ENCODE measurements around the gene VAMP5. TPM values are rescaled to one million over a fixed set of nuclear protein-coding genes. Genes with fewer than 3 reads are reported as not detected.
"Not testable (repeated sequence)": the region's sequence is repeated elsewhere in the genome, so short reads cannot be mapped to it uniquely, and the experiment has no call there.

VAMP5 gene, protein sequence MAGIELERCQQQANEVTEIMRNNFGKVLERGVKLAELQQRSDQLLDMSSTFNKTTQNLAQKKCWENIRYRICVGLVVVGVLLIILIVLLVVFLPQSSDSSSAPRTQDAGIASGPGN
- total RNA-seq = 60.0 and 101 TPM in 2 replicates

DNA sequence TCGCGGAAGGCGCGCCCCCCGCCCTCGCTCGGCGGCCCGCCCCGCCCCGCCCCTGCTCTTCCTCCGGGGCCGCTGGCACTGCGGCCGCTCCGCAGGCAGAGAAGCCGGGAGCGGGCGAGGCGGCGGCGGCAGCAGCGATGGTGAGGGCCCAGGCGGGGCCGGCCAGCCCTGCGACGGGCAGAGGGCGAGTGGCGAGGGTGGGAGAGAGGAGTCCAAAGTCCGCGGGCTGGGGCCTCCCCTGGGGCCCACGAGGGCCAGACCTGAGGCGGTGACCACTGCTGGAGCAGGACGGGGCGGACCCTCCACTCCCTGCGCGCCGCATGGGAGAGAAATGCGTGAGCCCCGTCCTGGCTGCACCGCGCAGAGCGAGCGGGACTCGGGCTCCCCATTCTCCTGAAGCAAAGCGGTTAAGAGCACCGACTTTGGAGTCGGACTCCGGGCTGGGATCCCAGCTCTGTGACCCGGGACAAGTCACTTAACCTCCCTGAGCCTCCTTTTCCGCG lies at the start of gene VAMP5:
TSS of gene VAMP5 (plus strand) at position 78 of the 503 bp plus-strand sequence. CDS start at position 138, 60 bp downstream.
- DNase-seq (ENCODE audit: low read depth, low spot score) = no peak

DNA sequence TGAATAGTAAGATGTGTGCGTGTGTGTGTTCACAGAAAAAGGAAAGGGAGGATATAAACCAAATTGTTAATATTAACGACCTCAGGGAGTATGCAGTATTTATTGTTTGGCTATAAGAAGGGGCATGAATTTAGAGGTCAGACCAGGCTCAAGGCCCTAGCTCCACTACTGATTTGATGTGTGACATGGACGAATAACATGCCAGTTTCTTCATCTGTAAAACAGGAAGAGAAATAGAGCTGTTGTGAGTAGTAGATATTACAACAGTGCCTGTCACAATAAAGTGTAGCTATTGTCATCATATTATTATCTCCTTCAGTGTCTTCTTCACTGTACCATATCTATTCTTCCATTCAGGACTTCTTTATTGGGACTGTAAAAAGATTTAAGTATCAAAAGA lies 49.4 kb upstream of the VAMP5 start:
- DNase-seq (ENCODE audit: low read depth, low spot score) = no peak

DNA sequence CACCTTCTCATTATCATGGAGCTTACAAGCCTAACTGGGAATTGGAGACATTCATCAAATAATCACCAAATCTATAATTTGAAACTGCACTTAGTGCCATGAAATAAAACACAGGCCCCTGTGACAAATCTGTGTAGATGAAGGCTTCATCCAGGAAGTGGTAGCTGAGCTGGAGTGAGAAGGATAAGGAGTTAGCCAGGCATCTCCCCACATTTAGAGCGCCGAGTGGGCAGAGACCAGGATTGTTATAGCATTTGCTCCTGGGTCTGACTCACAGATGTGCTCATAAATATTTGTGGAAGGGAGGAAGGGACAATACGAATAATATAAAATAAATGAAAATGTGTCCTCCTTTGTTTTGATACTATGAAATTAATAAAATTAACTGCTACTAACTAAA lies 47.8 kb upstream of the VAMP5 start:
- no peak for DNase-seq (ENCODE audit: low read depth, low spot score)

DNA sequence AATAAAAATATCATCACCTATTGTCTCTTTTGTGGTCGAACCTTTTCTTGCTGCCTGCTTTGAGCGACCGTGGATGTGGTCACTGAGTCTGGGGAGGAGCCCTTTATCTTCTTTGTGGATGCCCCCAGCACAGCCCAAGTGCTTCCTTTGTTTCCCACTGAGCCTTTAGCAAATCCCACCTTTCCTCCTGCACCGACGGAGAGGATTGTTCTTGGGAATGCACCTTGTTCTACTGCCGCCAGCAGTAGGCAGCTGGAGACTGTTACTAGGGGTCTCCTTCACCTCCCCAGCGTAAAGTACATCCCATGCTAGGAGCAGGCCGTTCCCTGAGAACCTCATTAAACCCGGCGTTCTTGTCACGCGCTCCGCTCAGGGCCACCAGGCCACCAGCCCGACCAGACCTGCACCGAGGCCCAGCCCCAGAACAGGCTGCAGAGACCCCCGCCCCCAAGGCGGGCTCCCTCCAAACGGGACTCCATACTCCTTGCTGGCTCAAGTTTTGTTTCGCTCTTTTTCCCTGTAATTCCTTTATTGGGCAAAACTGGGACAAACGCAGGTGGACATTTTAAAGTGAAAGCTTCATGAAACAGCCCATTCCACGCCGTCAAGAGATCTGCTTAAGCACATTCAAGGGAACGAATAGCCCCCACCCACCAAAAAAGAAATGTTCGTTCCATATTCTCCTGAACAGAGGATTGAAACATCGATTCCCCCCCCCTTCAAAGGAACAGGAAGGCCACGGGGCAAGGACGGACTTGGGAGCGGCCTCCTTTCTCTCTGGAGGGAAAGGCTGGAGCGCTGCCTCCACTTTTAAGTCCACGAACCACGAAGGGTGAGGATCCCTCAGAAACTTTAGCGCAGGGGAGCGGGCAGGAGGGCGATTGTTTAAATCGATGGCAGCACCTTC lies 46.4 kb upstream of the VAMP5 start:
- no peak for DNase-seq (ENCODE audit: low read depth, low spot score)

DNA sequence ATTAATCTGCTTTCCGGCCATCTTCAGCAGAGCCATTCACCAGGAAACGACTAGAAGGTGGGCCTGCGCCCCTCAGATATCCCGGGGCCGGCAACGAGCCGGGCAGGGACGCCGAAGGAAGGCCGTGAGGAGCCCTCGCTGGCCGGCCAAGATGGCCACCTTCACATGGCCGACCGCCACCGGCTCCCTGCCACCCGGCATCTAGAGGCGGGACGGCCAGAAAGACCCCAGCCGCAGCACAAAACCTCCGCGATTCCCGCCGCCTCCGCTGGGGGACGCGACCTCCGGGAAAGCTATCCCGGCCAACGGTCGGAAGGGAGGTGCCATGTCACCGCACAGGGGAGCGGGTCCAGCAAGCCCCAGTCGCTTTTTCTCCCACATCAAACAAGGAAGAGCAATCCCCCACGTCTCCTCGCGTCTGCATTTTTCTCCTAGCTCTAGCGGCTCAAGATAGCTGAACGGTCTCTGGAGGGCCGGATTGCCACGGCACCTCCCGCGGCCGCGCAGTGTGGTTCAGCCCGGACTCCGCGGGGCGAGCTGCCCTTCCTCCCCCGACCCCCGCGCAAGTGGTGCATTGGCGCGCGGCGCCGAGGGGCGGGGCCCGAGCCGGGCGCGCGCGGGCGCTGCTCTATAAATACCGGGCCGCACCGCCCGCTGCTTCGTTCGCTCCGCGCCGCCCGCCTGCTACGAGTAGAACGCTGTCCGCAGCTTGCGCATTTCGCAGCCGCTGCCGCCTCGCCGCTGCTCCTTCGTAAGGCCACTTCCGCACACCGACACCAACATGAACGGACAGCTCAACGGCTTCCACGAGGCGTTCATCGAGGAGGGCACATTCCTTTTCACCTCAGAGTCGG lies 45.5 kb upstream of the VAMP5 start, which contains the start of gene MAT2A:
TSS of gene MAT2A (plus strand) at position 662 of the 854 bp plus-strand sequence. CDS start at position 782, 120 bp downstream.
- DNase-seq (ENCODE audit: low read depth, low spot score) = peak; percentile 82

DNA sequence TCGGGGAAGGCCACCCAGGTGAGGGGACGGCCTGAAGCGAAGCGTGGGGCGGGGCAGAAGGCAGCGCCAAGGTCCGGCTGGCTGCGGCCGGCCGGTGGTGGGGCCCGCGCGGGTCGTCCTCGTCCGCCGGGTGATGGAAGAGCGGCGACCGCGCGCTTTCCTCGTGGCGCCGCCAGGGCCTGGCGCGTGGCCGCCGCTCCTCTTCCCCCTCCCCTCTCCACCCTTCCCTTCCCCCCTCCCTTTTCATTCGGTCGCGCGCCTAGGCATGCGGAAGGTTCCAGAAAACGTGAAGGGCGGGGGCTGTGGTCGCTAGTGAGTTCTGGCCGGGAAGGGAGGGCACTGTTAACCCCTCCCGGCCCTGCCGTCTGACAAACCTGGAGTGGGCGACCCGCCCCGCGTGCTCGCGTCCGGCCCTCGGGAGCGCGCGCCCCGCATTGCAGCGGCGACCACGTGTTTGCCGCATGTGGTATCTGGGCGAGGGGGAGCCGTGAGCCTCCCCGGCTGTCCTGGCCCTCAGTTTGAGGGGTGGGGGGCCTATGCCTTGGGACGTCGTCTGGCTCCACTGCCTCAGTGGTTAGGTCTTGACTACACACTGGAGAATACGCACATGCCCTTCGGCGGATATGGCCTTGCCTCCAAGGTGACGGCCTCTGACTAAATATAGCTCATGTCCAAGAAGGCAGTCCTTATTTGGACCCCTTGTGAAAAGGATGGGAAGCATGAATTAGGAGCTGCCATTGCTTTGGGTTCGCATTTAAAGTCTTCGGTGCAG lies 44.7 kb upstream of the VAMP5 start:
- no peak for DNase-seq (ENCODE audit: low read depth, low spot score)

DNA sequence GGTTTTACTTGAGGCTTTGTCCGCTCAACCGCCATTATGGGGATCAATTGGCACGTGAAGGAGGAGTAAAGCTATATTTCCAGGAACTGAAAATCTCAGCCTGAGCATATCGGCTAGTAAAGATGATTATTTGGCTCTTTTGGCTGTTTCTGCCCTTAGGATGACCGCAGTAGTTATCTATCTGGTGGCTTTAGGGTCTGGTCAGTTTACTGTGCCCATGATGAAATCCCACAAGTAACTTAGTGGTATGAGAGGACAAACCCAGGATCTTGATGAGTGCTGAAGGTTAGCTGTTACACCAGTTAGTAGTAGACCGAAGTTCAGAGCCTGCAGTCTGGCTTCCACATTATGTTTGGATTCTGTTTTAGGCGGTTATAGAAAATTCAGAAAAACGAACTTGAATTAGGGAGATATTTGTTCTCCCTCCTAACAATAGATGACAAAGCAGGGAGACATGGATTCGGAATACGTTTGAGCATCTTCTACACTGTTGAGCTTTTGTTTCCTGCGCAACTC lies 44.0 kb upstream of the VAMP5 start:
- DNase-seq (ENCODE audit: low read depth, low spot score) = no peak

DNA sequence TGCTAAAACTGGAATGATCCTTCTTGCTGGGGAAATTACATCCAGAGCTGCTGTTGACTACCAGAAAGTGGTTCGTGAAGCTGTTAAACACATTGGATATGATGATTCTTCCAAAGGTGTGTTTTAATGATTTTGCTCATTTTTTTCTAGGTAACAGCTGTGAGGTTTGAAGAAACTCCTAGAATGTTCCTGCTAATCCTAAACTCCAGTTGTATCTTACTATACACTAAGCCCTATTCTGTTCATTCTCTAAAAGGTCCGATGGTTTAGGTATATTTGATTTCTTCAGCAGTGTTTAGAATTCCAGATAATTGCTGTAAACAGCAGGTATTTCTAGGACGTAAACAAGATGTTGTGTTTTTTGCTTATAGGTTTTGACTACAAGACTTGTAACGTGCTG lies 43.0 kb upstream of the VAMP5 start:
- no peak for DNase-seq (ENCODE audit: low read depth, low spot score)

DNA sequence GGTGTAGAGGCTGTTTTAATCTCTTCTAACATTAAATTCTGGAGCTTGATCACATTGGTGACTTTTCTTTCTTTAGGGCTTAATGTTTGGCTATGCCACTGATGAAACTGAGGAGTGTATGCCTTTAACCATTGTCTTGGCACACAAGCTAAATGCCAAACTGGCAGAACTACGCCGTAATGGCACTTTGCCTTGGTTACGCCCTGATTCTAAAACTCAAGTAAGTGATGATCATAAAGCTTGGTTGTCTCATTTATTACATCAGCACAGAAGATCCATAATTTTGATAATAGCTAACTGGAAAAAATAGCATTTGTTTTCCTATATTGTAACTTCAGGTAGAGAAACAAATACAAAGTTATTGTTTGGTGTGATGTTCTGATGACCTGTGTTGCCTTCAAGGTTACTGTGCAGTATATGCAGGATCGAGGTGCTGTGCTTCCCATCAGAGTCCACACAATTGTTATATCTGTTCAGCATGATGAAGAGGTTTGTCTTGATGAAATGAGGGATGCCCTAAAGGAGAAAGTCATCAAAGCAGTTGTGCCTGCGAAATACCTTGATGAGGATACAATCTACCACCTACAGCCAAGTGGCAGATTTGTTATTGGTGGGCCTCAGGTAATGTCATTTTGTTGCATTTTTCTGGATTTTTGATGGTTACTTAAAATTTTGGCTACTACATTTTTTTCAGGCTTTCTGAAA lies 42.3 kb upstream of the VAMP5 start:
- no peak for DNase-seq (ENCODE audit: low read depth, low spot score)

DNA sequence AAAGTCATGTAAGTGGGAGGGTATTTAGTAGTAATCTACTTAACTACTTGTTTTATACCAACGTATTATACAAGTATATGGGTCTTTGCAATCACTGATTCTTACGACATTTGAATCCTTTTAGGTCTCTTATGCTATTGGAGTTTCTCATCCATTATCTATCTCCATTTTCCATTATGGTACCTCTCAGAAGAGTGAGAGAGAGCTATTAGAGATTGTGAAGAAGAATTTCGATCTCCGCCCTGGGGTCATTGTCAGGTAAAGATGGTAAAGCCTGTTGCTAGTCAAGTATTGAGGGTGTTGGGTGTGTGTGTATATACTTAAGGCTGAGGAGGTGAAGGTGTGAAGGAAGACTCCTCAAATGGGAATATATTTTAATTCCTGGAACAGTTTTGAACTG lies 41.5 kb upstream of the VAMP5 start:
- DNase-seq (ENCODE audit: low read depth, low spot score) = no peak

DNA sequence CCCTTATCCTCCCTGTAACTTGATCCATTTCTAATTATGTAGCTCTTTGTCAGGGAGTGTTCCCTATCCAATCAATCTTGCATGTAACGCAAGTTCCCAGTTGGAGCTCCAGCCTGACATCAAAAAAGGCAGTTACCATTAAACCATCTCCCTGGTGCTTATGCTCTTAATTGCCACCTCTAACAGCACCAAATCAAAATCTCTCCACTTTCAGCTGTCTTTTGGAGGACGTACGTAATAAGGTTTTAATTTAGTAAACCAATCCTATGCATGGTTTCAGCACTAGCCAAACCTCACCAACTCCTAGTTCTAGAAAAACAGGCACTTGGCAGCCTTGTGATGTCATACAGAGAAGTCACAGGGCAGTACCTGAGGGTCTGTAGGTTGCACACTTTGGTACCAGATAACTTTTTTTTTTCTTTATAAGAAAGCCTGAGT lies 40.0 kb upstream of the VAMP5 start:
- not testable (repeated sequence) for DNase-seq (ENCODE audit: low read depth, low spot score)

DNA sequence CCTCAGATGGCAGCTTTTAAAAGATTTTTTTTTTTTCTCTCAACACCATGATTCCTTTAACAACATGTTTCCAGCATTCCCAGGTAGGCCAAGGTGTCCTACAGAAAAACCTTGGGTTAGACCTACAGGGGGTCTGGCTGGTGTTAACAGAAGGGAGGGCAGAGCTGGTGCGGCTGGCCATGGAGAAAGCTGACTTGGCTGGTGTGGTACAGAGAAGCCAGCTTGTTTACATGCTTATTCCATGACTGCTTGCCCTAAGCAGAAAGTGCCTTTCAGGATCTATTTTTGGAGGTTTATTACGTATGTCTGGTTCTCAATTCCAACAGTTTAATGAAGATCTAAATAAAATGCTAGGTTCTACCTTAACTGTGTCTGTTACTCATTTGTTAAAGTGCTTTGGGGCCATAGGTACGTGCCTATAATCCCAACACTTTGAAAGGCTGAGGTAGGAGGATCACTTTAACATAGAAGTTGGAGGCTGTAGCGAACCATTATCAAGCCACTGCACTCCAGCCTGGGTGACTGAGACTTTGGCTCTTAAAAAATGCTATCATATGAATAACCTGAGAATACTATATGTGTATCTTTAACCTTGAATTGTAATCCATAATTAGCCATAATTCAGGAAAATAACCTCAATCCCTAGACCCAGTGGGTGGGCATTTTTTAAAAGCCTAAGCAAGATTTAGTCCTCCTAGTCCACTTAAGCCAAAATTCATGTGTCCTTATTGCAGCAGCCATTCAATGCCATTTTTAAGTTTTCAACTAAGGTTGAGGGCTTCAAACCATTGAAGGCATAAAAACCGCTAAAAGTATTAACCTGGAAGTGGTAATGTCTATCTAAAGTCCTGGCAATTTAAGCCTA lies 39.1 kb upstream of the VAMP5 start:
- not testable (repeated sequence) for DNase-seq (ENCODE audit: low read depth, low spot score)

DNA sequence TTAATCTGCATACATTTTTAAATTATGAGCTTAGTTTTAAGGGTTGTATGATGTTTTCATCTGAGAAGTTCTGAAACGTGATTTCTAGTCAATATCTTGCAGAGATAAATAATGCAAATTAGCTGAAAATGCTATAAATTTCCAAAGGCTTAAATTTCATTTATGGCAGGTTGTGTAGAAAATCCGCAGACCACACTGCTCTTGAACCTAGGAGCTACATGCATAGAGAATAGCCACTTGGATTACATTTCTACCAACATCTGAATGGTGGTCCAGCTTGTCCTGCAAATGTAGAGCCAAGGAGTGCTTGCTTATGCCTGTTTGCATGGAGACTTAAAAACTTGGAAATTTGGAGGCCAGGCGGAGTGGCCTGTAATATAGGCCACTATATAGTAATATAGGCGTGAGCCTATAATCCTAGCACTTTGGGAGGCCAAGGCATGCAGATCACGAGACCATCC lies 38.4 kb upstream of the VAMP5 start:
- DNase-seq (ENCODE audit: low read depth, low spot score) = no peak

DNA sequence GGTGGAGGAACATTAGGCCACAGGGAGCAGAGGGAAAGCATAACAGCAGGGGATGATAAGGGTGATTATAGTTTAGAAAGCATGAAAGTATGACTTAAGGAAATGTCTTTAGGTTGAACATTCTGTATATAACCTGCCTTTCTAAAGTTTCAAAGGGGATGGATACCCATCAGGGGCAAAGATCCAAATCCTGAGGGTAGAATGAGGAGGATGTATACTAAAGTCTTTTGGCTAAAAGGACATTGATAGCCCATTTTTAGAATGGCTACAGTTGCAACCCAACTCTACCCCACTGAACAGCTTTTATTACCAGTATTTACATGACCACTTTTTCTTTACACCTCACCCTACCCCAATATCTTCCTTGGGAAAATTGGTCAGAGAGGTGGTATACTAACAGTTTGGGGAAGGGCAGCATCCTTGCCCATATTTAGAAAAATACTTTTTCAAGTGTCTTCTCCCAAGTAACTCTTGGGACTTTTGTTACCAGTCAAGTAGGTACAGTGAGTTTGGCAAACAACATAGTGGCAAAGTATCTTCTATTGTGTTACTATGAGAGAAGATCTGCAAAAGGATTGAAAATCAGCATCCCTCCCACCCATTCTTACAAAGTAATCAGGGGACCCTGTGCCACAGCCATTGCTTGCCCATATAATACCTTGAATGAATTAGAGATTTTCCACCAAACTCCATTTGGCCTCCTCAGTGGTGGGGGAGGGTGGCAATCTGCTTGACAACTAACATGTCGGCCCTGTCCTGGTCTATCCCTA lies 37.0 kb upstream of the VAMP5 start:
- DNase-seq (ENCODE audit: low read depth, low spot score) = no peak

DNA sequence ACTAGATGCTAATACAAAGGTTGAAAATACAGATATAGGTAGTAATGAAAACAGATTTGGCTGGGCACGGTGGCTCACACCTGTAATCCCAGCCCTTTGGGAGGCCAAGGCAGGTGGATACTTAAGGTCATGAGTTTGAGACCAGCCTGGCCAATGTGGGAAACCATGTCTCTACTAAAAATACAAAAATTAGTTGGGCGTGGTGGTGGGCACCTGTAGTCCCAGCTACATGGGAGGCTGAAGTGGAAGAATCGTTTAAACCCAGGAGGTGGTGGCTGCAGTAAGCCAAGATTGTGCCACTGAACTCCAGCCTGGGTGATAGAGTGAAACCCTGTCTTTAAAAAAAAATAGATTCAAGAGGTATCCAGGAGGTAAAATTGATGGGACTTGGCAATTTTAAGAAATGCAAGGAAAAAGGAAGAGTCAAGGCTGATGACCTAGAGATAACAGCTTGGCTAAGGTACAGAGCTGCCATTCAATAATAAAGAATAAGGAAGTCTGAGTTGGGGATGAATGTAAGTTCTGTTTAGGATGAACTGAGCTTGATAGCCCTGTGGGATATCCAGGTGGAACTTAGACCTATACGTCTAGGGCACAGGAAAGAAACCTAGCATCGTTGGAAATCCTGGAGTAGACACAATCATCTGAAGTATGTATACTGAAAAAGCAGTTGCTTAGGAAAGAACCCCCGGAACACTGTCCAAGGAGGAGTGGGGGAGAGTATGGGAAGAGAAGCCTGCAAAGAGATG lies 36.2 kb upstream of the VAMP5 start:
- DNase-seq (ENCODE audit: low read depth, low spot score) = no peak

DNA sequence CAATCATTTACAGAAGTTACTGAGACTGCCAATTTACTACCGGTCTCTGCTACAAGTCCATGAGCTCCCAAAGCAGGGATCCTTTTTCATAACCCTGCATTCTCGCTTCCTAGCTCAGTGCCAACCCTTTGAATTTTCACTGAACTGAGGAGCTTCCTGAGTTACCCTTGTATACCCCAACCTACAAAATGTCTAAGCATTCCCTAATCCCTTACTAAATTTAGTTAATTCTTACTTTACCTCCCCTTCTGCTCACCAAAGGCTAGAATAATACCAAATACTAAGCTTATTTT lies 35.7 kb upstream of the VAMP5 start:
- DNase-seq (ENCODE audit: low read depth, low spot score) = no peak

DNA sequence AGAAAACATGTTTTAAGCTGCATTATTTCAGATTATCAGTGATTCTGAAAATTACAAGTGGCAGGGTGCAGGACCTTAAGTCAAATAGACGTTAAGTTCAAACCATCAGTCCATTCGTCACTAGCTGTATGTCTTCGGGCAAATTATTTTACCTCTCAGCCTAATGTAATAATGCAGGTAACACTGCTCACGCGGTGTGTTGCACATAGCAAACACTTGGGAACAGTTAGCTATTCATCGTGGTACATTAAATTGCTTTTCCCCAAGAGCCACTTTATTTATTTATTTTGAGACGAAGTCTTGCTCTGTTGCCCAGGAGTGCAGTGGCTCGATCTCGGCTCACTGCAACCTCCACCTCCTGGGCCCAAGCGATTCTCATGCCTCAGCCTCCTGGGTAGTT lies 35.1 kb upstream of the VAMP5 start:
- no peak for DNase-seq (ENCODE audit: low read depth, low spot score)

DNA sequence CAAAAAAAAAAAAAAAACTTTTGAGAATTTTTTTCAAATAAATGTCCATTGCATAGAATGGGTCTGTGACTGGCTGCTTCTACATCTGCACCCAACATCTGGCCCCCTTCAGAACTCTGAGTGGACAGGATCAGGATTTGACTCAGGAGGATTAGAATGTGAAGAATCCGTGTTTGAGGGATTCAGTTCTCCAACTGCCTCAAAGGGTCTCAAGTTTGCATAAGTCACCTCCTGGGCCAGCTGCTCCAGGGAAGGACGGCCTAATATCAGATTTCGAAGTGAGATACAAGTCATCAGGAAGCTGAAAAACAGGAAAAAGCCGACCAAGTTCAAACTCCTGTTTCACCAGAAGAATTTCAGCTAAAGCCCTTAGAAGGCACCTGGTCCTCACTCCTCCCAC lies 34.4 kb upstream of the VAMP5 start:
- DNase-seq (ENCODE audit: low read depth, low spot score) = peak; percentile 20
